SK-N-SH (cell line): ENCODE data around the gene TTC36.

ENCODE experiments used
- EP300 ChIP-seq, 2 experiments: IDR thresholded peaks; 2 replicates each; pipeline versions ENCODE4 v1.4.0 to v1.6.1; 2012; ENCODE audit warnings: borderline replicate concordance in 1 of 2, low read depth in 1 of 2, low read length in 1 of 2
- TEAD4 ChIP-seq: IDR thresholded peaks from 2 replicates; pipeline ENCODE4 v1.4.0; 2012; ENCODE audit warnings: mild to moderate bottlenecking, borderline replicate concordance; ENCODE audit not compliant: insufficient read depth
- YY1 ChIP-seq: IDR thresholded peaks from 2 replicates; pipeline ENCODE4 v1.4.0; 2012; ENCODE audit warnings: low read depth, mild to moderate bottlenecking
- TF ChIP-seq, protein P1 (sequence below): fragments of 200-600 bp; sonication (generic); IDR thresholded peaks from 2 replicates; pipeline ENCODE4 v1.6.1; 2017; ENCODE audit warnings: antibody characterized with exemption, mild to moderate bottlenecking, moderate library complexity

- TF ChIP-seq TEAD4 (no peak), EP300 (IDR thresholded peaks at IDR 0.05; ENCODE audit: borderline replicate concordance in 1 of 2, low read depth in 1 of 2, low read length in 1 of 2) (no peak), YY1 (no peak)
- TF ChIP-seq, protein P1, sequence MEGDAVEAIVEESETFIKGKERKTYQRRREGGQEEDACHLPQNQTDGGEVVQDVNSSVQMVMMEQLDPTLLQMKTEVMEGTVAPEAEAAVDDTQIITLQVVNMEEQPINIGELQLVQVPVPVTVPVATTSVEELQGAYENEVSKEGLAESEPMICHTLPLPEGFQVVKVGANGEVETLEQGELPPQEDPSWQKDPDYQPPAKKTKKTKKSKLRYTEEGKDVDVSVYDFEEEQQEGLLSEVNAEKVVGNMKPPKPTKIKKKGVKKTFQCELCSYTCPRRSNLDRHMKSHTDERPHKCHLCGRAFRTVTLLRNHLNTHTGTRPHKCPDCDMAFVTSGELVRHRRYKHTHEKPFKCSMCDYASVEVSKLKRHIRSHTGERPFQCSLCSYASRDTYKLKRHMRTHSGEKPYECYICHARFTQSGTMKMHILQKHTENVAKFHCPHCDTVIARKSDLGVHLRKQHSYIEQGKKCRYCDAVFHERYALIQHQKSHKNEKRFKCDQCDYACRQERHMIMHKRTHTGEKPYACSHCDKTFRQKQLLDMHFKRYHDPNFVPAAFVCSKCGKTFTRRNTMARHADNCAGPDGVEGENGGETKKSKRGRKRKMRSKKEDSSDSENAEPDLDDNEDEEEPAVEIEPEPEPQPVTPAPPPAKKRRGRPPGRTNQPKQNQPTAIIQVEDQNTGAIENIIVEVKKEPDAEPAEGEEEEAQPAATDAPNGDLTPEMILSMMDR = no peak
Measured at GRCh38 chr11:118531597-118532084, 4.4 kb downstream of the TTC36 start.
